Fibroblast of lung (primary cell): ENCODE measurements around the gene HBS1L.

Experiments
- CTCF ChIP-seq, 2 donors: IDR thresholded peaks in 1 of 2; conservative IDR thresholded peaks in 1 of 2; 1 replicate in 1 of 2; 2 replicates in 1 of 2; pipeline ENCODE4 v1.5.1; 2011 to 2012; ENCODE audit warnings: low read length in 2 of 2, control low read depth in 1 of 2, inconsistent platforms in 1 of 2, low read depth in 1 of 2, mild to moderate bottlenecking in 1 of 2
- EZH2 ChIP-seq: IDR thresholded peaks from 2 replicates; pipeline ENCODE4 v1.5.1; 2012; ENCODE audit warnings: low read length, control low read depth, mild to moderate bottlenecking; ENCODE audit errors: missing control alignments

GRCh38 chr6:135060076-135060475 lies 5.5 kb upstream of the HBS1L start:
- TF ChIP-seq CTCF (conservative IDR thresholded peaks at IDR 0.05 in 1 of 2, IDR thresholded peaks at IDR 0.05 in 1 of 2; ENCODE audit: low read depth in 1 of 2, low read length in 2 of 2) (no peak), EZH2 (no peak)
